Measurements from ENCODE around the gene CEP135.
"Not testable (repeated sequence)": the region's sequence is repeated elsewhere in the genome, so short reads cannot be mapped to it uniquely, and the experiment has no call there.

Gene CEP135

GRCh38 chr4:55965585-55965984 is 16.8 kb downstream of the CEP135 start:
- Mint-ChIP-seq H3K36me3 (ENCODE audit: low read depth) (peaks cover 34% of the 10 kb centered on the region), H3K9me3 (no peaks in the 10 kb centered on the region), H3K4me3 (no peak overlapping the region), H3K4me1 (ENCODE audit: low read depth) (peaks cover 2% of the 10 kb centered on the region), H3K27ac (no peak overlapping the region), H3K27me3 (ENCODE audit: low read depth) (no peaks in the 10 kb centered on the region)

- H3K27me3 Mint-ChIP-seq (ENCODE audit: low read depth); H3K4me3 Mint-ChIP-seq; H3K4me1 Mint-ChIP-seq (ENCODE audit: low read depth); H3K9me3 Mint-ChIP-seq; H3K27ac Mint-ChIP-seq: not testable (repeated sequence)
- peaks cover 32% of the 10 kb centered on the region for H3K36me3 Mint-ChIP-seq (ENCODE audit: low read depth)
Measured at GRCh38 chr4:55966324-55966723, 17.6 kb downstream of the CEP135 start.

GRCh38 chr4:55967376-55967775 is 18.6 kb downstream of the CEP135 start:
- Mint-ChIP-seq H3K27ac (no peak overlapping the region), H3K4me3 (no peak overlapping the region), H3K36me3 (ENCODE audit: low read depth) (peaks cover 29% of the 10 kb centered on the region), H3K27me3 (ENCODE audit: low read depth) (no peaks in the 10 kb centered on the region), H3K9me3 (no peaks in the 10 kb centered on the region), H3K4me1 (ENCODE audit: low read depth) (peaks cover 2% of the 10 kb centered on the region)

GRCh38 chr4:55973650-55974049 is 24.9 kb downstream of the CEP135 start:
- Mint-ChIP-seq H3K4me1 (ENCODE audit: low read depth) (no peaks in the 10 kb centered on the region), H3K4me3 (no peak overlapping the region), H3K36me3 (ENCODE audit: low read depth) (peaks cover 23% of the 10 kb centered on the region), H3K9me3 (no peaks in the 10 kb centered on the region), H3K27me3 (ENCODE audit: low read depth) (no peaks in the 10 kb centered on the region), H3K27ac (no peak overlapping the region)

- Mint-ChIP-seq H3K27ac (no peak overlapping the region), H3K4me1 (ENCODE audit: low read depth) (no peaks in the 10 kb centered on the region), H3K4me3 (no peak overlapping the region), H3K27me3 (ENCODE audit: low read depth) (no peaks in the 10 kb centered on the region), H3K9me3 (no peaks in the 10 kb centered on the region), H3K36me3 (ENCODE audit: low read depth) (peaks cover 38% of the 10 kb centered on the region)
Measured at GRCh38 chr4:55977811-55978210, 29.1 kb downstream of the CEP135 start.

GRCh38 chr4:55979562-55979961 is 30.8 kb downstream of the CEP135 start:
- no peaks in the 10 kb centered on the region for H3K27me3 Mint-ChIP-seq (ENCODE audit: low read depth)
- no peaks in the 10 kb centered on the region for H3K4me1 Mint-ChIP-seq (ENCODE audit: low read depth)
- H3K4me3 Mint-ChIP-seq: no peak overlapping the region
- H3K27ac Mint-ChIP-seq: no peak overlapping the region
- no peaks in the 10 kb centered on the region for H3K9me3 Mint-ChIP-seq
- H3K36me3 Mint-ChIP-seq (ENCODE audit: low read depth): peaks cover 40% of the 10 kb centered on the region

GRCh38 chr4:55980725-55981124 is 32.0 kb downstream of the CEP135 start:
- Mint-ChIP-seq H3K36me3 (ENCODE audit: low read depth) (peaks cover 37% of the 10 kb centered on the region), H3K4me3 (no peak overlapping the region), H3K4me1 (ENCODE audit: low read depth) (no peaks in the 10 kb centered on the region), H3K27me3 (ENCODE audit: low read depth) (no peaks in the 10 kb centered on the region), H3K9me3 (no peaks in the 10 kb centered on the region), H3K27ac (no peak overlapping the region)

- no peaks in the 10 kb centered on the region for H3K4me1 Mint-ChIP-seq (ENCODE audit: low read depth)
- no peaks in the 10 kb centered on the region for H3K27me3 Mint-ChIP-seq (ENCODE audit: low read depth)
- H3K9me3 Mint-ChIP-seq: no peaks in the 10 kb centered on the region
- H3K4me3 Mint-ChIP-seq: no peak overlapping the region
- H3K36me3 Mint-ChIP-seq (ENCODE audit: low read depth): peaks cover 40% of the 10 kb centered on the region
- no peak overlapping the region for H3K27ac Mint-ChIP-seq
Measured at GRCh38 chr4:55982976-55983375, 34.2 kb downstream of the CEP135 start.

- peaks cover 25% of the 10 kb centered on the region for H3K36me3 Mint-ChIP-seq (ENCODE audit: low read depth)
- H3K27me3 Mint-ChIP-seq (ENCODE audit: low read depth): no peaks in the 10 kb centered on the region
- peaks cover 16% of the 10 kb centered on the region for H3K4me1 Mint-ChIP-seq (ENCODE audit: low read depth)
- no peak overlapping the region for H3K4me3 Mint-ChIP-seq
- H3K27ac Mint-ChIP-seq: peak overlapping the region; percentile 8
- H3K9me3 Mint-ChIP-seq: no peaks in the 10 kb centered on the region
Measured at GRCh38 chr4:55989766-55990165, 41.0 kb downstream of the CEP135 start.

GRCh38 chr4:55993994-55994663 is 45.4 kb downstream of the CEP135 start:
- peaks cover 29% of the 10 kb centered on the region for H3K36me3 Mint-ChIP-seq (ENCODE audit: low read depth)
- no peaks in the 10 kb centered on the region for H3K9me3 Mint-ChIP-seq
- H3K4me1 Mint-ChIP-seq (ENCODE audit: low read depth): peaks cover 16% of the 10 kb centered on the region
- no peaks in the 10 kb centered on the region for H3K27me3 Mint-ChIP-seq (ENCODE audit: low read depth)
- H3K4me3 Mint-ChIP-seq: peak overlapping the region; percentile 38
- H3K27ac Mint-ChIP-seq: peak overlapping the region; percentile 64

- no peak overlapping the region for H3K27ac Mint-ChIP-seq
Measured at GRCh38 chr4:55996646-55997045, 47.9 kb downstream of the CEP135 start.

GRCh38 chr4:56003606-56004005 is 54.9 kb downstream of the CEP135 start:
- Mint-ChIP-seq H3K36me3 (ENCODE audit: low read depth) (peaks cover 67% of the 10 kb centered on the region), H3K27ac (no peak overlapping the region), H3K4me3 (no peak overlapping the region), H3K4me1 (ENCODE audit: low read depth) (peaks cover 4% of the 10 kb centered on the region), H3K9me3 (peaks cover 17% of the 10 kb centered on the region), H3K27me3 (ENCODE audit: low read depth) (no peaks in the 10 kb centered on the region)

More at GRCh38 chr4:55996646-55997045, 47.9 kb downstream of the CEP135 start:
- H3K9me3 Mint-ChIP-seq: peaks cover 4% of the 10 kb centered on the region
- peaks cover 15% of the 10 kb centered on the region for H3K4me1 Mint-ChIP-seq (ENCODE audit: low read depth)
- no peak overlapping the region for H3K4me3 Mint-ChIP-seq
- peaks cover 41% of the 10 kb centered on the region for H3K36me3 Mint-ChIP-seq (ENCODE audit: low read depth)
- H3K27me3 Mint-ChIP-seq (ENCODE audit: low read depth): no peaks in the 10 kb centered on the region

- H3K9me3 Mint-ChIP-seq: peaks cover 17% of the 10 kb centered on the region
- peaks cover 62% of the 10 kb centered on the region for H3K36me3 Mint-ChIP-seq (ENCODE audit: low read depth)
- no peak overlapping the region for H3K27ac Mint-ChIP-seq
- no peaks in the 10 kb centered on the region for H3K27me3 Mint-ChIP-seq (ENCODE audit: low read depth)
- no peak overlapping the region for H3K4me3 Mint-ChIP-seq
- peaks cover 4% of the 10 kb centered on the region for H3K4me1 Mint-ChIP-seq (ENCODE audit: low read depth)
Measured at GRCh38 chr4:56004235-56004634, 55.5 kb downstream of the CEP135 start.

- H3K4me3 Mint-ChIP-seq: no peak overlapping the region
- peaks cover 50% of the 10 kb centered on the region for H3K36me3 Mint-ChIP-seq (ENCODE audit: low read depth)
- H3K27ac Mint-ChIP-seq: no peak overlapping the region
- H3K27me3 Mint-ChIP-seq (ENCODE audit: low read depth): no peaks in the 10 kb centered on the region
- peaks cover 2% of the 10 kb centered on the region for H3K4me1 Mint-ChIP-seq (ENCODE audit: low read depth)
- H3K9me3 Mint-ChIP-seq: peaks cover 13% of the 10 kb centered on the region
Measured at GRCh38 chr4:56007154-56007553, 58.4 kb downstream of the CEP135 start.

- Mint-ChIP-seq H3K4me1 (ENCODE audit: low read depth) (peaks cover 2% of the 10 kb centered on the region), H3K9me3 (peaks cover 13% of the 10 kb centered on the region), H3K4me3 (no peak overlapping the region), H3K27me3 (ENCODE audit: low read depth) (no peaks in the 10 kb centered on the region), H3K36me3 (ENCODE audit: low read depth) (peaks cover 54% of the 10 kb centered on the region), H3K27ac (no peak overlapping the region)
Measured at GRCh38 chr4:56008206-56008605, 59.5 kb downstream of the CEP135 start.

GRCh38 chr4:56026596-56026995 is 77.9 kb downstream of the CEP135 start:
- Mint-ChIP-seq H3K4me3 (no peak overlapping the region), H3K27me3 (ENCODE audit: low read depth) (no peaks in the 10 kb centered on the region), H3K27ac (no peak overlapping the region), H3K4me1 (ENCODE audit: low read depth) (peaks cover 4% of the 10 kb centered on the region), H3K36me3 (ENCODE audit: low read depth) (peaks cover 36% of the 10 kb centered on the region), H3K9me3 (no peaks in the 10 kb centered on the region)

Measured in T-helper 1 cell treated with Interleukin-12 subunit alpha and Interleukin-12 subunit beta and Interleukin-4 antibody, amounts not matched to agents 30 μg/mL and 1 μg/mL, for 36 hours (primary cell).